ENCODE results near the gene EXOC2. TPM values are rescaled to one million over a fixed set of nuclear protein-coding genes. Genes with fewer than 3 reads are reported as not detected.

The EXOC2 gene
- total and polyA plus RNA-seq, 10 donors, result 7.0 to 32.8 (median 25.3) TPM

DNA sequence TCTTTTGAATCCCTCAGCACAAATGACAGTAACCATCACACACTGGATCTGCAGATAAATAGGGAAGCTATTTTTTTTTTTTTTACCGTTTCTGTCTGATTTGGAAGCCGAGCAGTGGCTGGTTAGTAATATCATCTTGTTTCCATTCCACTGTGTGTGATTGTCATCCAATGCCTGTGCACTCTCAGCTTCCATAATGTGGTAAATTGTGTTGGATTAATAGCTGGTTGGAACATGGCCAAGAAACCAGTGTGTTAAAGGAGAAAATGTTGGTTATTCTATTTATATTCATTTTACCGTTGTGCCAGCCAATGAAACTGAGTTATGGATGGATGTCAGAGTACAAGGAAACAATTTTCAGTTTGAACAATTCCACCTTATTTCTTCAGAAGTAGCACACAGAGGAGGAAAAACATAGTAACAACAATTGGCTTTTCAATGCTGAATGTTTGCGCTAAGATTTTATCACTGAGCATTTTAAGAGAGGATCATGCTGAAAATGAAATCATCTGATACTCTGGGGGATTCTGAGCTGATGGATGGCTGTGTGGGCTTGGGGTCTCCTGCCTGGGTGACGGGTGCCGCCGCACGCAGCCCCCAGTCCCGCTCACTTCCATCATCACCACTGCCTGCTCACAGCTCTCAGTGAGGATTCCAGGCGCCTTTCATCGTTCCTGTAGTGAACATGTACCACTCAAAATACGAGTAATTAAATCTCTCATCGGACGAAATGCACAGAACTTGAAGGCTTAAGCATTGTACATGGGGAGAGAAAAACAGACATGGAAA lies 40.7 kb upstream of the EXOC2 start:
- 86 to 89% (median 88%) methylated on average over 14 of the region's 14 CpGs for WGBS, 5 donors
- no peak overlapping the region for H3K27ac ChIP-seq
- TF ChIP-seq, protein P1, sequence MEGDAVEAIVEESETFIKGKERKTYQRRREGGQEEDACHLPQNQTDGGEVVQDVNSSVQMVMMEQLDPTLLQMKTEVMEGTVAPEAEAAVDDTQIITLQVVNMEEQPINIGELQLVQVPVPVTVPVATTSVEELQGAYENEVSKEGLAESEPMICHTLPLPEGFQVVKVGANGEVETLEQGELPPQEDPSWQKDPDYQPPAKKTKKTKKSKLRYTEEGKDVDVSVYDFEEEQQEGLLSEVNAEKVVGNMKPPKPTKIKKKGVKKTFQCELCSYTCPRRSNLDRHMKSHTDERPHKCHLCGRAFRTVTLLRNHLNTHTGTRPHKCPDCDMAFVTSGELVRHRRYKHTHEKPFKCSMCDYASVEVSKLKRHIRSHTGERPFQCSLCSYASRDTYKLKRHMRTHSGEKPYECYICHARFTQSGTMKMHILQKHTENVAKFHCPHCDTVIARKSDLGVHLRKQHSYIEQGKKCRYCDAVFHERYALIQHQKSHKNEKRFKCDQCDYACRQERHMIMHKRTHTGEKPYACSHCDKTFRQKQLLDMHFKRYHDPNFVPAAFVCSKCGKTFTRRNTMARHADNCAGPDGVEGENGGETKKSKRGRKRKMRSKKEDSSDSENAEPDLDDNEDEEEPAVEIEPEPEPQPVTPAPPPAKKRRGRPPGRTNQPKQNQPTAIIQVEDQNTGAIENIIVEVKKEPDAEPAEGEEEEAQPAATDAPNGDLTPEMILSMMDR (IDR thresholded peaks at IDR 0.05 in 8 of 11, conservative IDR thresholded peaks at IDR 0.05 in 3 of 11), result no peak
- TF ChIP-seq POLR2AphosphoS5 (IDR thresholded peaks at IDR 0.05) (no peak), POLR2A (IDR thresholded peaks at IDR 0.05) (no peak)
- DNase-seq, result no peak
- no peaks in the 10 kb centered on the region for H3K9me3 ChIP-seq
- no peak overlapping the region for H3K4me3 ChIP-seq
- no peaks in the 10 kb centered on the region for H3K36me3 ChIP-seq
- intact Hi-C loops (cut with DNase I; ENCODE audit: low total_unique reads), result no loop called here
- H3K4me1 ChIP-seq, result no peaks in the 10 kb centered on the region
- peaks cover 0 to 38% (median 6%) of the 10 kb centered on the region in 7 donors for H3K27me3 ChIP-seq (replicated peaks in 1 of 7)

DNA sequence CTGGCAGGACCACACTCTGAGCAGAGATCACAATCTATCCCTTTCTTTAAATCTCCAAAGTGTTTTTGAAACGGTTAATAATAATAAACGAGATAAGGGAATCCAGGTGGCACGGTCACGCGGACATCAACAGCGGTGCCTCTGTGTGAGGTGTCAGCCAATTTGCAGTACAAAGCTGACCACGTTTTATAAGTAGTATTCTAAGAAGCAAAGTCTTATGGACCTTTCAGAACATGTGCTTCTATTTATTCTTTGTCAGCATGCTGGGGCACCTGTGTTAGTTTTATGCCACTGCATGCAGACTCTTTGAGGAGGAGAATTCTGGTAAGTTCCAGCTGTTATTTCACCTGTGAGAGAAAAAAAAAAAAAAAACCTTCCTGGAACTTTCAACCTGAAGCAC lies 39.0 kb upstream of the EXOC2 start:
- WGBS, 5 donors, result 69 to 80% (median 76%) methylated on average over 7 of the region's 7 CpGs
- intact Hi-C loops (cut with DNase I; ENCODE audit: low total_unique reads), result no loop called here
- H3K4me3 ChIP-seq, result no peak overlapping the region

DNA sequence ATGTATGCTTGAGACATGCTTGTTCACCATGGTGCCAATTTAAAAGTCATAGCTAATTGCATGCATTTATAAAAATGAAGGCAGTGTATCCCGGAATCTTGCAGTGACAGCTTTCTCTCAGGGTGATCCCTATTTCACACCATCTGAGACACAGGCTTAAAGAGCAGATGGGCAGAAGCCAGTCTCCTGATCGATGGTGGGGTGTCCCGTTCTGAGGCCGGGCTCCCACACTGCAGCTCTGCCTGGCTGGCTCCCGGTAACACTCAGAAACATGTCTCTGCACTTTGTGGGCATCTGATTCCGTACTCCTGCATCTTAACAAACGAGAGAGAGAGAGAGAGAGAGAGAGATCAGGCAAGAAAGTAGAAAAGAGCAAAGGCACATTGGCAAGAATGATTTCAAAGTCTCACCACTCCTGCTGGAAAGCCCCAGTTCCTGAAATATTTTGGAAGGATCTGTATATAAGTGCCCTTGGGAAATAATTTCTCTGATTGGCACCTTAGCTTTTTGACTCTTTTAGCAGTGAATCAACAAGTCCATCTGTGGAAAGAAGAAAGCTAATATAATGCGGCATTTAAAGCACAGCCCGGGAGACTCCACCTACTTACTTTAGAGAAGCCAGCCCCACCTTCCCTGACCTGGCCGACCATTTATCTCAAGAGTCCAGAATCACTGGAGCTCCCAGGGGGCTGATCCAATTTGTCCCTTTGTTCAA lies 36.8 kb upstream of the EXOC2 start:
- H3K27me3 ChIP-seq (replicated peaks in 1 of 7), result peaks cover 0 to 48% (median 5%) of the 10 kb centered on the region in 7 donors
- no peaks in the 10 kb centered on the region for H3K4me1 ChIP-seq
- DNase-seq, result no peak
- WGBS, 5 donors, result 77 to 87% (median 85%) methylated on average over 10 of the region's 10 CpGs
- intact Hi-C loops (cut with DNase I; ENCODE audit: low total_unique reads), result no loop called here
- H3K27ac ChIP-seq, result no peak overlapping the region
- no peaks in the 10 kb centered on the region for H3K9me3 ChIP-seq
- no peaks in the 10 kb centered on the region for H3K36me3 ChIP-seq
- TF ChIP-seq, protein P1 (IDR thresholded peaks at IDR 0.05 in 8 of 11, conservative IDR thresholded peaks at IDR 0.05 in 3 of 11), result no peak
- TF ChIP-seq POLR2A (IDR thresholded peaks at IDR 0.05) (no peak), POLR2AphosphoS5 (IDR thresholded peaks at IDR 0.05) (no peak)
- H3K4me3 ChIP-seq, result peak overlapping the region in 1 of 8 donors; percentile 9

More for the DNA sequence above, 39.0 kb upstream of the EXOC2 start:
- H3K36me3 ChIP-seq, result no peaks in the 10 kb centered on the region
- no peak for DNase-seq
- TF ChIP-seq POLR2A (IDR thresholded peaks at IDR 0.05) (no peak), POLR2AphosphoS5 (IDR thresholded peaks at IDR 0.05) (no peak)
- TF ChIP-seq, protein P1 (IDR thresholded peaks at IDR 0.05 in 8 of 11, conservative IDR thresholded peaks at IDR 0.05 in 3 of 11), result no peak
- H3K9me3 ChIP-seq, result no peaks in the 10 kb centered on the region
- no peak overlapping the region for H3K27ac ChIP-seq
- no peaks in the 10 kb centered on the region for H3K4me1 ChIP-seq
- peaks cover 0 to 50% (median 6%) of the 10 kb centered on the region in 7 donors for H3K27me3 ChIP-seq (replicated peaks in 1 of 7)

DNA sequence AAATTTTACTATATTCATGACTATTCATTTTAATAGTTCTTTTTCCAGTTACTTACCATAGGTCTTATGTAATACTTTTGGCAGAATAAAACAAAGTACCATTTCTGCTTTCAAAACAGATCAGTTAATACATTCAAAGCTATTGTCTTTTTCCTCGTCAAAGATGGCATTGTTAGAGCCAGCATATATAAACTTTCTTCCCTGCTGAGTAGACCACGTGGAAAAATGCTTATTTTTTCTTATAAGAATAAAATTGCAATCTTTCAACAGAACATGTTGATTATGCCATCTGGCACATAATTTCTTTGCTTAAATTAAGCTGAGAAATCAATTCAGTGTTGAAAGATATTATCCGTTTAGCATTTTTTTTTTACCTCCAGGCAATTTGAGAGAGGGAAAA lies 34.9 kb upstream of the EXOC2 start:
- no peak for DNase-seq
- intact Hi-C loops (cut with DNase I; ENCODE audit: low total_unique reads), result no loop called here

More for the DNA sequence above, 34.9 kb upstream of the EXOC2 start:
- Histone ChIP-seq H3K4me1 (peaks cover 0 to under 1% (median 0%) of the 10 kb centered on the region in 6 donors), H3K27ac (no peak overlapping the region), H3K36me3 (no peaks in the 10 kb centered on the region), H3K9me3 (no peaks in the 10 kb centered on the region), H3K4me3 (no peak overlapping the region), H3K27me3 (replicated peaks in 1 of 7) (peaks cover 0 to 46% (median 0%) of the 10 kb centered on the region in 7 donors)
- WGBS, 5 donors, result 71 to 82% (median 76%) methylated on average over 3 of the region's 3 CpGs
- TF ChIP-seq POLR2AphosphoS5 (IDR thresholded peaks at IDR 0.05) (no peak), POLR2A (IDR thresholded peaks at IDR 0.05) (no peak)
- TF ChIP-seq, protein P1 (IDR thresholded peaks at IDR 0.05 in 8 of 11, conservative IDR thresholded peaks at IDR 0.05 in 3 of 11), result no peak

All from spleen (tissue), 11 donors.